NCI-H1417 (cell line): ENCODE results near the gene FRAT2.

Source experiments
- DNase-seq, 3 experiments: peaks; one replicate each; lab custom pipeline; 2025; lab: John Stamatoyannopoulos, UW

Gene FRAT2

GRCh38 chr10:97325754-97326153 is 8.8 kb downstream of the FRAT2 start:
- peak in 2 of 3 experiments; percentile 5 to 64 for DNase-seq

- DNase-seq: no peak
These were observed 11.0 kb downstream of the FRAT2 start for GRCh38 chr10:97323501-97323900.

GRCh38 chr10:97321804-97322190 is 12.7 kb downstream of the FRAT2 start:
- peak; percentile 24 to 75 (median 32) for DNase-seq

GRCh38 chr10:97321032-97321803 is 13.3 kb downstream of the FRAT2 start:
- peak; percentile 25 to 66 (median 56) for DNase-seq

GRCh38 chr10:97320480-97321031 is 14.0 kb downstream of the FRAT2 start:
- DNase-seq: peak in 1 of 3 experiments; percentile 2

GRCh38 chr10:97319671-97320479 is 14.7 kb downstream of the FRAT2 start:
- peak; percentile 3 to 59 (median 41) for DNase-seq

GRCh38 chr10:97318772-97319651 is 15.5 kb downstream of the FRAT2 start, which contains the start of gene FRAT1:
TSS of gene FRAT1 (plus strand) at chr10:97319271. CDS start at chr10:97319454, 183 bp downstream.
- DNase-seq: peak; percentile 76 to 93 (median 85)

- DNase-seq: no peak
These were observed 19.9 kb downstream of the FRAT2 start for GRCh38 chr10:97314671-97315070.

GRCh38 chr10:97312897-97313296 is 21.6 kb downstream of the FRAT2 start:
- no peak for DNase-seq

GRCh38 chr10:97311111-97311626 is 23.4 kb downstream of the FRAT2 start:
- no peak for DNase-seq

GRCh38 chr10:97307866-97308780 is 26.4 kb downstream of the FRAT2 start:
- DNase-seq: no peak

- DNase-seq: no peak
These were observed 27.1 kb downstream of the FRAT2 start for GRCh38 chr10:97307441-97307840.

- no peak for DNase-seq
These were observed 32.3 kb downstream of the FRAT2 start for GRCh38 chr10:97302088-97302791.

- no peak for DNase-seq
These were observed 33.5 kb downstream of the FRAT2 start for GRCh38 chr10:97300980-97301379.

- no peak for DNase-seq
These were observed 36.3 kb downstream of the FRAT2 start for GRCh38 chr10:97298223-97298571.

GRCh38 chr10:97297556-97298222 is 36.8 kb downstream of the FRAT2 start:
- no peak for DNase-seq

GRCh38 chr10:97292862-97293198 is 41.7 kb downstream of the FRAT2 start:
- DNase-seq: no peak

- DNase-seq: peak; percentile 93 to 99 (median 94)
These were observed 42.2 kb downstream of the FRAT2 start, which contains the start of gene ARHGAP19 for GRCh38 chr10:97292097-97292861. TSS of gene ARHGAP19 (minus strand) at chr10:97292637. CDS start at chr10:97292627, 10 bp downstream.
